ENCODE results near the gene HOXA7.

HOXA7 gene

GRCh38 chr7:27105301-27106031 is 51.0 kb downstream of the HOXA7 start:
- H3K4me3 ChIP-seq (ENCODE audit: extremely low read depth, insufficient read depth, low read length, poor library complexity, severe bottlenecking) = no peak overlapping the region

GRCh38 chr7:27104341-27105058 is 52.0 kb downstream of the HOXA7 start:
- WGBS, 2 experiments (ENCODE audit: insufficient coverage in 2 of 2) = 14% methylated on average over 5 to 8 of the region's 13 CpGs
- Histone ChIP-seq H3K4me1 (ENCODE audit: control insufficient read depth, insufficient read depth, low read length, poor library complexity, severe bottlenecking) (peaks cover 9% of the 10 kb centered on the region), H3K9me3 (ENCODE audit: control insufficient read depth, low read length) (no peaks in the 10 kb centered on the region), H3K27ac (ENCODE audit: low read depth, low read length, severe bottlenecking) (peak overlapping the region; percentile 80), H3K4me3 (ENCODE audit: extremely low read depth, insufficient read depth, low read length, poor library complexity, severe bottlenecking) (peak overlapping the region; percentile 33), H3K36me3 (ENCODE audit: control insufficient read depth, insufficient read depth, low read length) (no peaks in the 10 kb centered on the region)

More at GRCh38 chr7:27105301-27106031, 51.0 kb downstream of the HOXA7 start:
- Histone ChIP-seq H3K9me3 (ENCODE audit: control insufficient read depth, low read length) (no peaks in the 10 kb centered on the region), H3K36me3 (ENCODE audit: control insufficient read depth, insufficient read depth, low read length) (no peaks in the 10 kb centered on the region), H3K27ac (ENCODE audit: low read depth, low read length, severe bottlenecking) (peak overlapping the region; percentile 80), H3K4me1 (ENCODE audit: control insufficient read depth, insufficient read depth, low read length, poor library complexity, severe bottlenecking) (peaks cover 11% of the 10 kb centered on the region)
- 15 to 20% methylated on average over 3 to 5 of the region's 13 CpGs for WGBS, 2 experiments (ENCODE audit: insufficient coverage in 2 of 2)

Data from mesodermal cell (in vitro differentiated cells).